Suprapubic skin (tissue), 4 donors: ENCODE measurements around the gene NEDD9. TPM values are rescaled to one million over a fixed set of nuclear protein-coding genes. Genes with fewer than 3 reads are reported as not detected.

ENCODE experiments used
- DNase-seq, 2 donors: peaks; one replicate each; pipeline ENCODE4 v3.0.0-alpha.2; 2019; ENCODE audit warnings: low spot score in 2 of 2
- H3K27ac ChIP-seq: fragments of 200-600 bp; sonication (generic); one replicate; pipeline ENCODE4 v1.5.1; 2019
- H3K27me3 ChIP-seq: fragments of 200-600 bp; sonication (generic); one replicate; pipeline ENCODE4 v1.5.1; 2019
- H3K36me3 ChIP-seq: fragments of 200-600 bp; sonication (generic); one replicate; pipeline ENCODE4 v1.5.1; 2019
- H3K4me1 ChIP-seq: fragments of 200-600 bp; sonication (generic); one replicate; pipeline ENCODE4 v1.5.1; 2019
- H3K4me3 ChIP-seq: fragments of 200-600 bp; sonication (generic); one replicate; pipeline ENCODE4 v1.5.1; 2019; ENCODE audit warnings: mild to moderate bottlenecking
- H3K9me3 ChIP-seq: fragments of 200-600 bp; sonication (generic); one replicate; pipeline ENCODE4 v1.5.1; 2019
- CTCF ChIP-seq, 2 donors: fragments of 200-600 bp in 1 of 2; fragments of 450-650 bp in 1 of 2; sonication (generic) in 1 of 2; IDR thresholded peaks; one replicate each; pipeline ENCODE4 v1.5.1; 2016 to 2019; ENCODE audit warnings: antibody characterized with exemption in 2 of 2, mild to moderate bottlenecking in 1 of 2, moderate library complexity in 1 of 2
- EP300 ChIP-seq: sonication (generic); formaldehyde crosslinking; IDR thresholded peaks from one replicate; pipeline ENCODE4 v1.6.1; 2017; ENCODE audit warnings: antibody characterized with exemption
- POLR2A ChIP-seq, 2 donors: fragments of 450-650 bp; IDR thresholded peaks; one replicate each; pipeline ENCODE4 v1.6.1; 2017; ENCODE audit warnings: antibody characterized with exemption in 2 of 2, mild to moderate bottlenecking in 2 of 2, moderate library complexity in 2 of 2
- POLR2AphosphoS5 ChIP-seq, 3 donors: sonication (generic); formaldehyde crosslinking; IDR thresholded peaks; one replicate each; pipeline ENCODE4 v1.6.1; 2017; ENCODE audit warnings: antibody characterized with exemption in 3 of 3
- WGBS: methylation state at CpG from one replicate; pipeline ENCODE4 v1.1.5; 2018; 5-methylcytosine and 5-hydroxymethylcytosine counted together
- total RNA-seq, 4 donors: library from RNA; depleted of rRNA; stranded (reverse); fragments of >200 nt; gene quantifications; one replicate each; pipeline ENCODE4 v1.1.0, GENCODE V29; 2016

Gene NEDD9
- total RNA-seq, 4 donors from 2014 or later: 18.3 to 29.8 (median 22.4) TPM

GRCh38 chr6:11172501-11173327 is 59.8 kb downstream of the NEDD9 start:
- H3K27me3 ChIP-seq: no peaks in the 10 kb centered on the region
- H3K9me3 ChIP-seq: no peaks in the 10 kb centered on the region
- no peaks in the 10 kb centered on the region for H3K36me3 ChIP-seq
- H3K4me3 ChIP-seq: no peak overlapping the region
- TF ChIP-seq POLR2A (IDR thresholded peaks at IDR 0.05): no peak
- TF ChIP-seq CTCF (IDR thresholded peaks at IDR 0.05): peak; percentile 75 to 83
- DNase-seq: peak in 1 of 2 donors; percentile 74
- H3K4me1 ChIP-seq: no peaks in the 10 kb centered on the region
- 27% methylated on average over 17 of the region's 17 CpGs for WGBS
- H3K27ac ChIP-seq: no peak overlapping the region

GRCh38 chr6:11171952-11172351 is 60.5 kb downstream of the NEDD9 start:
- no peak for TF ChIP-seq POLR2AphosphoS5 (IDR thresholded peaks at IDR 0.05)
- no peak for TF ChIP-seq CTCF (IDR thresholded peaks at IDR 0.05)
- no peak for TF ChIP-seq POLR2A (IDR thresholded peaks at IDR 0.05)
- TF ChIP-seq EP300: no peak
- WGBS: 96% methylated on average over 13 of the region's 13 CpGs
- DNase-seq: no peak
- Histone ChIP-seq H3K9me3 (no peaks in the 10 kb centered on the region), H3K36me3 (no peaks in the 10 kb centered on the region), H3K4me1 (no peaks in the 10 kb centered on the region), H3K27me3 (no peaks in the 10 kb centered on the region), H3K27ac (no peak overlapping the region), H3K4me3 (no peak overlapping the region)

- no peak for TF ChIP-seq EP300
- no peak for TF ChIP-seq POLR2AphosphoS5 (IDR thresholded peaks at IDR 0.05)
- no peak for TF ChIP-seq POLR2A (IDR thresholded peaks at IDR 0.05)
- TF ChIP-seq CTCF (IDR thresholded peaks at IDR 0.05): no peak
- H3K4me1 ChIP-seq: no peaks in the 10 kb centered on the region
- H3K9me3 ChIP-seq: no peaks in the 10 kb centered on the region
- H3K36me3 ChIP-seq: no peaks in the 10 kb centered on the region
- H3K27me3 ChIP-seq: no peaks in the 10 kb centered on the region
- H3K4me3 ChIP-seq: no peak overlapping the region
- no peak overlapping the region for H3K27ac ChIP-seq
- DNase-seq: no peak
- 60% methylated on average over 7 of the region's 7 CpGs for WGBS
These were observed 64.3 kb downstream of the NEDD9 start for GRCh38 chr6:11168091-11168635.

- Histone ChIP-seq H3K27ac (no peak overlapping the region), H3K9me3 (no peaks in the 10 kb centered on the region), H3K27me3 (no peaks in the 10 kb centered on the region), H3K4me3 (no peak overlapping the region), H3K36me3 (no peaks in the 10 kb centered on the region), H3K4me1 (no peaks in the 10 kb centered on the region)
- no peak for DNase-seq
- WGBS: 38% methylated on average over 4 of the region's 4 CpGs
- TF ChIP-seq POLR2A (IDR thresholded peaks at IDR 0.05) (no peak), POLR2AphosphoS5 (IDR thresholded peaks at IDR 0.05) (no peak), CTCF (IDR thresholded peaks at IDR 0.05) (no peak)
These were observed 65.5 kb downstream of the NEDD9 start for GRCh38 chr6:11166948-11167347.

GRCh38 chr6:11164717-11165646 is 67.5 kb downstream of the NEDD9 start:
- Histone ChIP-seq H3K36me3 (no peaks in the 10 kb centered on the region), H3K27me3 (no peaks in the 10 kb centered on the region), H3K9me3 (no peaks in the 10 kb centered on the region), H3K4me3 (no peak overlapping the region), H3K4me1 (no peaks in the 10 kb centered on the region), H3K27ac (no peak overlapping the region)
- DNase-seq: no peak
- 90% methylated on average over 20 of the region's 20 CpGs for WGBS
- no peak for TF ChIP-seq EP300
- TF ChIP-seq CTCF (IDR thresholded peaks at IDR 0.05): no peak
- TF ChIP-seq POLR2AphosphoS5 (IDR thresholded peaks at IDR 0.05): no peak
- TF ChIP-seq POLR2A (IDR thresholded peaks at IDR 0.05): no peak
